SJCRH30 (cell line): ENCODE data around the gene DELE1. TPM values are rescaled to one million over a fixed set of nuclear protein-coding genes. Genes with fewer than 3 reads are reported as not detected.

Source experiments
- DNase-seq, 2 experiments: peaks; one replicate each; pipeline ENCODE4 v3.0.0-alpha.2; 2015 to 2020
- H3K27ac ChIP-seq: fragments of 250-450 bp; sonication (Bioruptor Pico); 2 replicates; pipeline ENCODE4 v1.5.1; 2020; ENCODE audit warnings: mild to moderate bottlenecking, moderate library complexity
- H3K27me3 ChIP-seq: fragments of 250-450 bp; sonication (Bioruptor Pico); 2 replicates; pipeline ENCODE4 v1.5.1; 2020; ENCODE audit warnings: mild to moderate bottlenecking, moderate library complexity
- H3K36me3 ChIP-seq: fragments of 250-450 bp; sonication (Bioruptor Pico); 2 replicates; pipeline ENCODE4 v1.5.1; 2020; ENCODE audit warnings: mild to moderate bottlenecking, moderate library complexity
- H3K4me1 ChIP-seq: fragments of 250-450 bp; sonication (Bioruptor Pico); 2 replicates; pipeline ENCODE4 v1.5.1; 2020; ENCODE audit warnings: mild to moderate bottlenecking, moderate library complexity
- H3K4me3 ChIP-seq: fragments of 250-450 bp; sonication (Bioruptor Pico); 2 replicates; pipeline ENCODE4 v1.5.1; 2020; ENCODE audit warnings: mild to moderate bottlenecking, moderate library complexity
- H3K9me3 ChIP-seq: fragments of 250-450 bp; sonication (Bioruptor Pico); replicated peaks from 2 replicates; pipeline ENCODE4 v1.5.1; 2020; ENCODE audit warnings: mild to moderate bottlenecking, moderate library complexity
- total RNA-seq: library from RNA; depleted of rRNA; stranded (reverse); fragments of >200 nt; shearing (Covaris generic); gene quantifications from 2 replicates; pipeline ENCODE4 v1.2.3, GENCODE V29; 2014; rRNA removed

The DELE1 gene, protein sequence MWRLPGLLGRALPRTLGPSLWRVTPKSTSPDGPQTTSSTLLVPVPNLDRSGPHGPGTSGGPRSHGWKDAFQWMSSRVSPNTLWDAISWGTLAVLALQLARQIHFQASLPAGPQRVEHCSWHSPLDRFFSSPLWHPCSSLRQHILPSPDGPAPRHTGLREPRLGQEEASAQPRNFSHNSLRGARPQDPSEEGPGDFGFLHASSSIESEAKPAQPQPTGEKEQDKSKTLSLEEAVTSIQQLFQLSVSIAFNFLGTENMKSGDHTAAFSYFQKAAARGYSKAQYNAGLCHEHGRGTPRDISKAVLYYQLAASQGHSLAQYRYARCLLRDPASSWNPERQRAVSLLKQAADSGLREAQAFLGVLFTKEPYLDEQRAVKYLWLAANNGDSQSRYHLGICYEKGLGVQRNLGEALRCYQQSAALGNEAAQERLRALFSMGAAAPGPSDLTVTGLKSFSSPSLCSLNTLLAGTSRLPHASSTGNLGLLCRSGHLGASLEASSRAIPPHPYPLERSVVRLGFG
- total RNA-seq, result 55.0 and 57.3 TPM in 2 replicates

- peak within 1 kb of the TSS; percentile 92 for H3K27ac ChIP-seq
Measured at GRCh38 chr5:141923448-141924313, at the start of gene DELE1. TSS of gene DELE1 (plus strand) at chr5:141923871. CDS start at chr5:141923942, 71 bp downstream.

DNA sequence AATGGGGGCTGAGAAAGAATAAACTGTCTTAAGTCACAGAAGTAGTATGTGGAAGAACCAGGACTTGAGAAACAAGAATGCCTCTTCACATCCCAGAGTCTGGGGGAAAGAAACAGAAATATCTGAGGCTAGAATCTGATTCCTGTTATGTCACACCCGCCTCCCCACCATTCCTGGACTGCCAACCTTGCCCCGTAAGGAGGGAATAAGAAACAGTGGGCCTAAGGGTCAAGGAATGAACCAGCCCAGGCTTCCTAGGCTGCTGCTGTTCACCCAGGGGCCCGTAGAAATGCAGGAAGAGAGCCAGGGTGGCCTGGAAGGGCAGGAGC is 49.8 kb upstream of the DELE1 start:
- Histone ChIP-seq H3K4me3 (no peak overlapping the region), H3K9me3 (no peaks in the 10 kb centered on the region), H3K27ac (no peak overlapping the region), H3K4me1 (peaks cover 4% of the 10 kb centered on the region; the same call in 1 of the 2 replicates), H3K27me3 (peaks cover 59% of the 10 kb centered on the region), H3K36me3 (no peaks in the 10 kb centered on the region)
- DNase-seq, result no peak

More at GRCh38 chr5:141923448-141924313, at the start of gene DELE1:
- Histone ChIP-seq H3K36me3 (peaks cover 23% of the 10 kb centered on the region), H3K27me3 (no peaks in the 10 kb centered on the region), H3K4me1 (no peaks in the 10 kb centered on the region; the same call in 1 of the 2 replicates), H3K4me3 (peak within 1 kb of the TSS; percentile 85), H3K9me3 (no peaks in the 10 kb centered on the region)
- peak; percentile 95 to 96 for DNase-seq

- Histone ChIP-seq H3K4me1 (peaks cover 4% of the 10 kb centered on the region; the same call in 1 of the 2 replicates), H3K4me3 (no peak overlapping the region), H3K27ac (no peak overlapping the region), H3K9me3 (no peaks in the 10 kb centered on the region), H3K27me3 (peaks cover 59% of the 10 kb centered on the region), H3K36me3 (no peaks in the 10 kb centered on the region)
- DNase-seq, result no peak
Measured at GRCh38 chr5:141874262-141874964, 49.3 kb upstream of the DELE1 start.

GRCh38 chr5:141875022-141875740 is 48.5 kb upstream of the DELE1 start:
- H3K27me3 ChIP-seq, result peaks cover 57% of the 10 kb centered on the region
- no peak overlapping the region for H3K4me3 ChIP-seq
- DNase-seq, result no peak
- H3K27ac ChIP-seq, result no peak overlapping the region
- peaks cover 4% of the 10 kb centered on the region; the same call in 1 of the 2 replicates for H3K4me1 ChIP-seq
- no peaks in the 10 kb centered on the region for H3K36me3 ChIP-seq
- H3K9me3 ChIP-seq, result no peaks in the 10 kb centered on the region

DNA sequence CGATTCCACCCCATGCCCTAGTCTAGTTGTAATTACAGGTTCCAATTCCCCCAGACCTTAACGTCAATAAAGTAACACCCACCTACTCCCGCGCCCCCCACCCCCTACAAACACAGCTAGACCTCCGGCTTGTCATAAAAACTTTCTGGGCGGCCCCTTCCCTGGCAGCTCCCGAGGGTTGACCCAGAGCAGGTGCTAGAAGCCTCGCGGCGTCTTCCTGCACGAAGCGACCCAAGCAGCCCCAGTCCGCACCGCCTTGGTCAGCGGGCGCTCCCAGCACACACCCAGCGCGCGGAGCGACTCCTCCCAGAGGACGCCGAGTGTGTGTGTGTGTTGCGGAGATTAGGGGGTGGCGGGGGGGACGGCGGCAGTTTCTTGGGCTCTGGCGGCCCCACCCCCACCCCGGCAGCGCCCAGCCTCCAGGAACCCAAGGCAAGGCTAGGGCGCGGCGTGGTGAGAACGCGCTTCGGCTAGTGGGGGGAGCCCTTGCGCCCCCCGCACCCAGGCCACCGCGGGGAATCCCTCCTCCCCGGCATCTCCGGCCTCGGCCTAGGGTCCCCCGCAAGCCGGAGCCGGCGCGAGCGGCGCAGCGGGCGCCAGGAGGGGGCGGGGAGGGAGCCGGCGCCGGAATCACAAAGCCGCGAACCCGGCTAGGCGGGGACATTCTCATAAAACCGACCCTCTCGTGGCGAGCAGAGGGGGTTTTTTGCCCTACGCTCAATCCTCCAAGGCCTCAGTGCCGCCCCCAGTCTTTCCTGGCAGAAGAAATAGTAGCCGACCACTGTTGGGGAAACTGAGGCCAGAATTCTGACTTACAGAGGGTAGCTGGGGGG is 47.7 kb upstream of the DELE1 start:
- no peak for DNase-seq

GRCh38 chr5:141876628-141877355 is 46.9 kb upstream of the DELE1 start:
- peaks cover 4% of the 10 kb centered on the region; the same call in 1 of the 2 replicates for H3K4me1 ChIP-seq
- H3K36me3 ChIP-seq, result no peaks in the 10 kb centered on the region
- no peak for DNase-seq
- no peak overlapping the region for H3K27ac ChIP-seq
- peaks cover 51% of the 10 kb centered on the region for H3K27me3 ChIP-seq
- no peak overlapping the region for H3K4me3 ChIP-seq
- H3K9me3 ChIP-seq, result no peaks in the 10 kb centered on the region

More for the DNA sequence above, 47.7 kb upstream of the DELE1 start:
- Histone ChIP-seq H3K27ac (no peak overlapping the region), H3K9me3 (no peaks in the 10 kb centered on the region), H3K4me3 (no peak overlapping the region), H3K27me3 (peaks cover 54% of the 10 kb centered on the region), H3K36me3 (no peaks in the 10 kb centered on the region), H3K4me1 (peaks cover 4% of the 10 kb centered on the region; the same call in 1 of the 2 replicates)

- no peak for DNase-seq
- Histone ChIP-seq H3K27me3 (peaks cover 59% of the 10 kb centered on the region), H3K4me1 (peaks cover 4% of the 10 kb centered on the region; the same call in 1 of the 2 replicates), H3K27ac (no peak overlapping the region), H3K9me3 (no peaks in the 10 kb centered on the region), H3K36me3 (no peaks in the 10 kb centered on the region), H3K4me3 (peak overlapping the region; percentile 45)
Measured at GRCh38 chr5:141877356-141878185, 46.1 kb upstream of the DELE1 start.

GRCh38 chr5:141878186-141878710 is 45.4 kb upstream of the DELE1 start, which contains the start of gene PCDH1:
TSS of gene PCDH1 (minus strand) at chr5:141878410. CDS start at chr5:141878262, 148 bp downstream.
- Histone ChIP-seq H3K27me3 (peaks cover 63% of the 10 kb centered on the region), H3K4me3 (peak within 1 kb of the TSS; percentile 45), H3K9me3 (no peaks in the 10 kb centered on the region), H3K27ac (no peak within 1 kb of the TSS), H3K36me3 (no peaks in the 10 kb centered on the region), H3K4me1 (peaks cover 4% of the 10 kb centered on the region; the same call in 1 of the 2 replicates)
- peak in 1 of 2 experiments; percentile 32 for DNase-seq

GRCh38 chr5:141878711-141879425 is 44.8 kb upstream of the DELE1 start:
- H3K9me3 ChIP-seq, result no peaks in the 10 kb centered on the region
- peaks cover 4% of the 10 kb centered on the region; the same call in 1 of the 2 replicates for H3K4me1 ChIP-seq
- no peaks in the 10 kb centered on the region for H3K36me3 ChIP-seq
- H3K27me3 ChIP-seq, result peaks cover 63% of the 10 kb centered on the region
- H3K27ac ChIP-seq, result no peak overlapping the region
- peak; percentile 77 to 97 for DNase-seq
- peak overlapping the region; percentile 24 for H3K4me3 ChIP-seq

DNA sequence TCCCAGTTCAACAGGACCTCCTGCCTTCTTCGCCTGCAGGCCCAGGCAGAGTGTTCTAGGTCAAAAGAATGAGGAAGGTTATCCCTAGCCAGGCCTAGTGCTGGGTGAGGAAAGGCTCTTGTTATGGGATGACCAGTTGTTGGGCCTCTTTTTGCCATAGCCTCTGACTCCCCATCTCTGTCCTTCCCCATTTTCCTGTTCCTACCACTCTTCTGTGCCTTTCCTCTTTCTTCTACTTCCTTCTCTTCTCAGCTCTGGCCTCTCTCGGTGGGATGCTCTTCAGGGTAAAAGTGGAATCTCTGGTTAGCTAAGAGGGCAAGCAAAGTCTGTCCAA is 44.3 kb upstream of the DELE1 start:
- no peak overlapping the region for H3K4me3 ChIP-seq
- no peak for DNase-seq
- H3K36me3 ChIP-seq, result no peaks in the 10 kb centered on the region
- H3K27ac ChIP-seq, result no peak overlapping the region
- H3K9me3 ChIP-seq, result no peaks in the 10 kb centered on the region
- H3K4me1 ChIP-seq, result peaks cover 4% of the 10 kb centered on the region; the same call in 1 of the 2 replicates
- H3K27me3 ChIP-seq, result peaks cover 62% of the 10 kb centered on the region
